SKM-1 treated with dmso at 0.1 percent for 144 hours (cell line): ENCODE data around the gene RAD23A.

Experiments used
- DNase-seq: peaks from one replicate; lab custom pipeline; 2025; ENCODE audit not compliant: unreplicated experiment; lab: John Stamatoyannopoulos, UW

RAD23A gene

GRCh38 chr19:13001502-13002165, 56.0 kb downstream of the RAD23A start:
- DNase-seq, result no peak

- no peak for DNase-seq
These were observed 56.7 kb downstream of the RAD23A start for GRCh38 chr19:13002166-13002898.

DNA sequence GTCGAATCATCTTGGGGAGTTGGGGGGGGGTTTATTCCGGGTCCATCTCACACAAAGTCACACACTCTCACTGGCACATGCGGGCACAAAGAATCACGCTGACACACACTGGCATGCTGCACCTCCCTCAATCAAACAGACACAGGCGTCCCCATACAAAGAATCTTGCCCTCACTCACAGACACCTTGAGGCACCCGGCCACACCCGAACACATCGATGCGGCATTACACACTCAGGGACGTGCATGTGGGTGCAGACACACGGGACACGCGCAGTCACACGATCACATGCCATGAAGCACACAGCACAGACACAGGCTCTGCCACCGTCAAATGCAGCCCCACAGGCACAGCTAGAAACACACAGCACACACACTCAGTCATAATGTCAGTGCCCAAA, 57.4 kb downstream of the RAD23A start:
- no peak for DNase-seq
